NOMO-1 treated with DMSO at 0.1 percent for 48 hours (cell line): ENCODE results near the gene AUTS2.
"Not testable (repeated sequence)": the region's sequence is repeated elsewhere in the genome, so short reads cannot be mapped to it uniquely, and the experiment has no call there.

ENCODE experiments used
- DNase-seq: peaks from one replicate; lab custom pipeline; 2025; ENCODE audit not compliant: unreplicated experiment; lab: John Stamatoyannopoulos, UW

AUTS2 gene

GRCh38 chr7:70632400-70632799 is 1034.1 kb downstream of the AUTS2 start:
- DNase-seq: no peak

GRCh38 chr7:70634071-70634470 is 1035.8 kb downstream of the AUTS2 start:
- DNase-seq: no peak

DNA sequence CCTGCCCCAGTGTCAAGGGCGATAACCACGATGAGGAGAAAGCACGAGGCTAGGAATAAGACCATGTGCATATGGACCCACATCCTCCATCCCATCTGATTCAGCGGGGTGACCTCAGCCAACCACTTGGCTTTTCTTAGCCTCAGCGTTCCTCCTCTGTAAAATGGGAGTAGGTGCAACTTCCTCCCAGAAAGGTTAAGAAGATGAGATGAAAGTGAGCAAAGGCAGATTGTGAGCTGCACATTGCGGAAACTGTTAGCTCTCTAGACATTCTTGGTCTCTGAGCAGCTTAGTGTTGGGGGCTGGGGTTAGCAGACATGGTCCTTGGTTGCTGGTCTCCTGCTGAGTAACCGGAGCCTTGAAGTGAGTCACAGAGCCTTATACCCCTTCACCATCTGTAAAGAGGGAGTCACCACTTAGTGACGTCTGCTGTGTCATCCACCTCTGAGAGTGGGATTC is 1036.4 kb downstream of the AUTS2 start:
- DNase-seq: no peak

- no peak for DNase-seq
These were observed 1037.4 kb downstream of the AUTS2 start for GRCh38 chr7:70635633-70636032.

GRCh38 chr7:70636169-70636568 is 1037.9 kb downstream of the AUTS2 start:
- no peak for DNase-seq

DNA sequence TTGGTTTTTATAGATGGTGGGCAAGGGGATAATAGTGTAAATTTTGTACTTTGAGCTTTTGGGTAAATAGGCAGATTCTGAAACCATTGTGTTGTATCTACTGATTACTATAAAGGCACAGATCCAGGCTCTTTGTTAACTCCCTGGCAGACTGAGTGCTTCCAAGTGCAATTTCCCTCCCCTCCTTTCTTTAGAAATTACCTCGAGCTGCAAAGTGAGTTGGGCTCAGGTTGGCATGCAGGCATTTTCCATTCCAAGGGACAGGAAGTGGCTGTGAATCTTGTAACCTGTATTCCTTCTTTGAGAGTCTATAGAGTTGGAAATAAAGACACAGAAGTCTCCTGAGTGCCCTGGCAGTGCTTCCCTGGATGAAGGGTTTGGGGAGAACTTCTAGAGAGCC is 1039.5 kb downstream of the AUTS2 start:
- DNase-seq: no peak

- DNase-seq: no peak
These were observed 1040.2 kb downstream of the AUTS2 start for GRCh38 chr7:70638158-70639107.

- no peak for DNase-seq
These were observed 1042.1 kb downstream of the AUTS2 start for GRCh38 chr7:70640266-70640833.

- DNase-seq: no peak
These were observed 1043.6 kb downstream of the AUTS2 start for GRCh38 chr7:70641882-70642281.

DNA sequence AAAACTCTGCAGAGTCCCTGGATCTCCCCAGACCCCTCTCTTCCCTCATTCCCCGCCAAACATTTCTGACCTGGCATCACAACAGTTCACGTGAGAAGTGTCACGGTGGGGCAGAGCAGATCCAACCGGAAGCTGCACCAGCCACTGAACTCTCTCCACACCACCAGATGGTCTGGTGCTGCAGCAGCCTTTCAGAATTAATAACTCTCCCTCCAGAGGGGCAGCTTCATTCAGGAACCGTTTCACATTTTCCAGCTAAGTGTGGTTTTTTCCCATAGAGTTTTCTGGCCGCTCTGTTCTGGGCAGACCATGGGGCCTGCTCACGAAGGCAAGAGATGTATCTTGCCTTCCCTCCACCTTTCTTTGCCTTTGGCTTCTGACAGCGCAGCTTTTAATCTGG is 1047.0 kb downstream of the AUTS2 start:
- DNase-seq: no peak

DNA sequence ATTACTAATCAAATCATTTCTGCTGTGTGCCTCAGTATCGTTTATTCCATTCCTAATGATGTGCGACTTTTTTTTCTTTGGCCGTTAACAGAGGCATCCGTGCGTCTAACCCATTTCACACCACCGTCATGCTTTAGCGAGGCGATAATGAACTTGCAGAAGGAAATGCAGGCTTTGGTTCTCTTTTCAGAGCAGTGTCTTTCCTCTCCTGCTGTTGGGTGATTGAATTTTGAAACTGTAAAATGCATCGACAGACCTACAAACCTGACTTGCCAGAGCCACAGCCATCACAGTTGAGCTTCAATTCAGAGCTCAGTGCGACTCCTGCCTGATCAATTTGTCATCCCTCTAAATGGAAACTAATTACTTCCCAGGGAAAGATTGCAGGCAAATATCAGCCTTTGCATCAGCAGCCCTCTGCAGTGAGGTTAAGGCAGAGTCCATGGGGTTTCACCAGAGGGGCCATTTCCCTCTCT is 1047.6 kb downstream of the AUTS2 start:
- no peak for DNase-seq

DNA sequence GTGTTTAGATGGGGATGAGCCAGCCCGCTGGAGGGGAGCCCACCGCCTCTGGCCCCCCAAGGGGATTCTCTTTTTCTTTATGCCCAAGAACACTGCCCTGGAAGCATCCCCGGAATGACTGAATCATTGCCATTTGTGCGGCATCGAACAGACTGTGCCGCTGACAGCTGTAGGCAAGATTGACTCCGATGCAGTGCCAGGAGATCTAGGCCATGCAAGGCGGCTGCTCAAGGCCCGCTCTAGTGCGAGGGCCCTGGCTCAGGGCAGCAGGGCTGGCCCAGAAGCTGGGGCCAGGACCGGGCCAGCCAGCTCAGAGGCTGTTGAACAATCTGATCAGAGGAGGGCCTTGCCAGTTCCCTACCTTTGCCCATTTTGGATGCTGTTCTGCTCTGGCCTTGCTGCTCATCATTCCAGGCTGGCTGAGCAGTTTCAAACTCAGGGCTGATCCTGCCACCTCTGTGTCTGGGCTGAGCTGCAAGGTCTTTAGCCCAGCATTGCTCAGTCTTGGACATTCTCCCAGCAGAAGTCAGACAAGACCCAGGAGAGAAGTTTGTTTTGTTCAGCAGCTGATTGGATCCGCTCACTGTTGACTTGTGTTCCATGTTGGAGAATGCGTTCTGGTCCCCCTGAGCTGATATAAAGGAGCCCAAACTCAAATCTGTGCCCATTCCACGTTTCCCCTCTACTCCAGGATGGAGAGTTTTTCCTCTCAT is 1048.4 kb downstream of the AUTS2 start:
- DNase-seq: no peak

GRCh38 chr7:70647801-70648498 is 1049.7 kb downstream of the AUTS2 start:
- DNase-seq: no peak

DNA sequence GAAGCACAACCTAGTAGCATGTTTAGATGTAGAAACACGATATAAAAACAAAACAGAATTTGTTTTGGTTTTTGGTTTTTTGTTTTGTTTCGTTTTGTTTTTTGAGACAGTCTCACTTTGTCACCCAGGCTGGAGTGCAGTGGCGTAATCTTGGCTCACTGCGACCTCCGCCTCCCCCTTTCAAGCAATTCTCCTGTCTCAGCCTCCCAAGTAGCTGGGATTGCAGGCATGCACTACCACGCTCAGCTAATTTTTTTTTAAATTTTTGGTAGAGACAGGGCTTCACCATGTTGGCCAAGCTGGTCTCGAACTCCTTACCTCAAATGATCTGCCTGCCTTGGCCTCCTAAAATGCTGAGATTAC is 1050.2 kb downstream of the AUTS2 start:
- not testable (repeated sequence) for DNase-seq

DNA sequence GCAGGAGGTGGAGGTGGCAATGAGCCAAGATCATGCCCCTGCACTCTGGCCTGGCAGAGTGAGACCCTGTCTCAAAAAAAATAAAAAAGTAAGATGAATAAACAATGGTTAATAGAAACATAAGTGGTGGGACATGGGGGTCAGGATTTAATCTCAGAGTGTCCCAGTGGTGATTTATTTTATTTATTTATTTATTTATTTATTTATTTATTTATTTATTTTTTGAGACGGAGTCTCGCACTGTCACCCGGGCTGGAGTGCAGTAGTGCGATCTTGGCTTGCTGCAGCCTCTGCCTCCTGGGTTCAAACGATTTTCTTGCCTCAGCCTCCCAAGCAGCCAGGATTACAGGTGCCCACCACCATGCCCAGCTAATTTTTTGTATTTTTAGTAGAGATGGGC is 1051.0 kb downstream of the AUTS2 start:
- no peak for DNase-seq

GRCh38 chr7:70654146-70654545 is 1055.9 kb downstream of the AUTS2 start:
- DNase-seq: no peak

DNA sequence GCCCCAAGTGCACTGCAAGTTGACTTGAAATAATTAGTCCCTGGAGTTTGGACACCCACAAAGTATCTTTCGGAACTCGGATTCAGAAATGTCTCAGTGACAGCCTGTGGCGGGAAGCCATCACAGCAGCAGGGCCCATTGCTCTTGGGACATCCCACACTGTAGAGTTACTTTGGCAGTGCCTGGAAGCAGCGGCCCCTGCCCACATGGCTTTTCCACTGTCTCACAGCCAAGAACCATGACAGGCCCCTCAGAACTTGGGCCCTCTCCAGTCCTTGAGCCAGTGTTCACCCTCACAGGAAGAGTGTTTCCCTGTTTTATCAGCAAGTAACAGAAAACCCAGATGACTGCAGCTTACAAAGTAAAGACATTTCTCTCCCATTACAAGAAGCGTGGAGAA is 1056.7 kb downstream of the AUTS2 start:
- DNase-seq: no peak

DNA sequence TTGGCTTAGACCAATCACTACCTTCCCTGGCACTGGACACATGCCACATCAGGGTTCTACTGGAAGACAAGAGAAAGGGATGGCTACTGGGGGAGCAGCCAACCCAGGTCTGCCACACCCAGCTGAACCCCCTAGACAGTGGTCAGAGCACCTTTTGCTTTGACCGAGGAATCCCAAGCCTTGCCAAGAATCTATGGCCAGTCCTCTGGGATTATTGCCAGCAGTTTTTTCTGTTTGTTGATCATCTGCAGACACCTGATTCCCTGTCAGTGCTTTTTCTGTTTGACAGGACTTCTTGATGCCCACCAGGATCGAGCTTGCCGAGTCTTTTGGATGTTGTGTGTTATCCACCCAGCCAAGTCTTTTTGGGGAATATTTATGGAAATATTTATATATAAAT is 1057.4 kb downstream of the AUTS2 start:
- no peak for DNase-seq

DNA sequence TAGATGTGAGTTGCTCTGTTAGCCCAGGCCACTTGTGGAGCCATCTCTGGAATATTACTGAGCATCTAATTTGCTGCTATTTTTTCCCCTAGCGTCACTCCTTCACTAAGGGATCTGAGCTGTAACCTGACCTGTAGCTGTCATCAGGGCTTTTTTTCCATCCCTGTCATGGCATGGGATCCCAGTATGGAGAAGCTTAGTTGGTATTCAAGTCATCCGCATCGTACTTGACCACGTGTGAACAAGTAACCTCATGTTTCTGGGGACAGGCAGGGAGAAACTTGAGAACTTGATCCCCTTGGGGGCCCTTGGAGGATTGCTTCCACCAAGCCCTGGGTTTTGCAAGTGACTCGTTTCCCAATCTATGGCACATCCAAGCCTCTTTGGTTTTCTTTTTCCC is 1059.3 kb downstream of the AUTS2 start:
- no peak for DNase-seq

GRCh38 chr7:70657989-70658632 is 1059.8 kb downstream of the AUTS2 start:
- DNase-seq: no peak

GRCh38 chr7:70659263-70659662 is 1061.0 kb downstream of the AUTS2 start:
- no peak for DNase-seq
